NCI-H2081 treated with DMSO at 0.1 percent for 48 hours (cell line): ENCODE measurements around the gene DENND1B.
"Not testable (repeated sequence)": the region's sequence is repeated elsewhere in the genome, so short reads cannot be mapped to it uniquely, and the experiment has no call there.

Experiments
- DNase-seq: peaks from one replicate; lab custom pipeline; 2025; lab: John Stamatoyannopoulos, UW

Gene DENND1B

DNA sequence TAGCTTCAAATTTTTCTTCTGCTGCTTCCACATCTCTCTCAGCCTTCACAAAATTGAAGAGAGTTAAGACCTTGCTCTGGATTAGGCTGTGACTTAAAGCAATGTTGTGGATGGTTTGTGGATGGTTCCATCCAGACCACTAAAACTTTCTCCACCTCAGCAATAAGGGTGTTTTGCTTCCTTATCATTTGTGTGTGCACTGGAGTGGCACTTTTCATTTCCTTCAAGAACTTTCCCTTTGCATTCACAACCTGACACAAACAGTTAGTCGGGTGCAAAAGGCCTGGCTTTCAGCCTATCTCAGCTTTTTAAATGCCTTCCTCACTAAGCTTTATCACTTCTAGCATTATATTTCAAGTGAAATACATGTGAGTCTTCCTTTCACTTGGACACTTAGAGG is 30.3 kb downstream of the DENND1B start:
- no peak for DNase-seq

DNA sequence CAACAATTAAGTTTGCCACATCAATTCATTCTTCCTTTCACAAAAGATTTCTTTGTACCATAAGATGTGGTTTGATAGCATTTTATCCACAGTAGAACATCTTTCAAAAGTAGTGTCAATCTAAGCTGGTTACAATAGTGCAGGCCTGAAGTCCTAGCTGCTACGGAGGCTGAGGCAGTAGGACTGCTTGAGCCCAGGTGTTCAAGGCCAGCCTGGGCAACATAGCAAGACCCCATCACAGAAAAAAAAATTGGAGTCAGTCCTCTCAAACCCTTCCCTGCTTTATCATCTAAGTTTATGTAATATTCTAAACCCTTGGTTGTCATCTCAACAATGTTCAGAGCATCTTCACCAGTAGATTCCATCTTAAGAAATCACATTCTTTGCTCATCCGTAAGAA is 31.7 kb downstream of the DENND1B start:
- no peak for DNase-seq

DNA sequence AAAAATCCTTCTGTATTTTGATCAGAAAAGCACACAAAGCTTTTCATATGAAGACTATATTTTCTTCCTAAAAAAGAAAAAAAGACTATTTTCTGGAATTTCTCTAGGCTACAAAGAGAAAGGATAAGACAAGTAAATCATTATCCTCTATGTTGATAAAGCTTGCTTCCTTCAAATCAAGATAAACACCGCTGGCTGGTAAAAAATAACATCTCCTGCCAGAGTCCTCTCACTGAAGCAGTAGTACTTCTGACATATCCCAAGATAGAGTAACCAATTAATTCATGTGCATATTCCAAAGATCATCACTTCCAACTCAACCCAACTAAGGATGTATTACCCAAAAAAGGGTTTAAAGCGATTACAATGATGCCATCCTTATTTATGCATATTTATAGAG is 34.3 kb downstream of the DENND1B start:
- DNase-seq = no peak

DNA sequence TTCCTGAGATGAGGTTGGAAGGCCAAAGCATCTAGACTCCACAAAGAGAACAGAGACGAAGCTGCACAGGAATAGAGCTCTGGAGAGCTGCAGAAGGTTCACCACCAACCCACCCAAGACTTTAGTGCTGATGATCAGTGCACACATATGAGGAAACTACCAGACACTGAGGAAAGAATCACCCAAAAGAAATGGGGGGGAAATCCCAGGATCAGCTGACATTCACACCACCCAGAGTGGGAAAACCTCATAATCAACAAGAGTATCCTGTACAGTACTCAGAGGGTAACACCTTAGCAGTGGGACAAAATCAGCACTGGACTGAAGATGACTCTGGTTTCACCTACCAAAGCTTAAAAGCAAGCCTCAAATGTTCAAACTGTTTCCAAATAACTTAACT is 36.4 kb downstream of the DENND1B start:
- DNase-seq = no peak

DNA sequence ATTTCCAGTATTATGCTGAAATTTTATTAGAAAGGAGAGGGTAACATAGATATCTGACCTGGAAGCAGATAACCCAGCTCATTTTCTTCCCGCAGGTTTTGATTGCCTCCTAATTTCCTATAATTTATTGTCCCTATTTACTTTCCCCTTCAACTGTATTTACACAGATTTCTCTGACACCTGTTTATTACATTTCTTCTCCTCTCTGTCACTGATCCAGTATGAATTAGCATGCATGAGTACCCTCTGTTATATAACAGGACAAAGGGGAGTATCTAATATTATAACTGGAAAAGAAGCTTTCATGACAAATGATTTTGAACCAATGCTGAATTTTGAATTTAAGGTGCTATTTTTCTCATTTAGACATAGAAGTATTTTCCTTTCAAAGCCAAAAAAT is 37.4 kb downstream of the DENND1B start:
- DNase-seq = peak; percentile 22

GRCh38 chr1:197736685-197737084 is 38.6 kb downstream of the DENND1B start:
- DNase-seq = no peak

DNA sequence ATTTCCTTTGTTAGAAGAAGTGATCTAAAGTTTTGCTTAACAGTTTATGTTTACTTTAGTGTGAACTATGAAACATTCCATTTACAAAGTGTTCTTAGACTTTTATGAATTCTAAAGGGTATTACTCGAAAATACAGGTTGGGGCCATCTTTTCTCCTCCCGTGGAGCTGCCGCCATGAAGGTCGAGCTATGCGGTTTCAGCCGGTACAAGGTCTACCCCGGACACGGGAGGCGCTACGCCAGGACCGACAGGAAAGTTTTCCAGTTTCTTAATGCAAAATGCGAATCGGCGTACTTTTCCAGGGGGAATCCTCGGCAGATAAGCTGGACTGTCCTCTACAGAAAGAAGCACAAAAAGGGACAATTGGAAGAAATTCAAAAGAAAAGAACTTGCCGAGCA is 39.8 kb downstream of the DENND1B start:
- DNase-seq = no peak

GRCh38 chr1:197733324-197733723 is 42.0 kb downstream of the DENND1B start:
- no peak for DNase-seq

GRCh38 chr1:197732187-197732586 is 43.1 kb downstream of the DENND1B start:
- DNase-seq = no peak

GRCh38 chr1:197731449-197731848 is 43.8 kb downstream of the DENND1B start:
- no peak for DNase-seq

DNA sequence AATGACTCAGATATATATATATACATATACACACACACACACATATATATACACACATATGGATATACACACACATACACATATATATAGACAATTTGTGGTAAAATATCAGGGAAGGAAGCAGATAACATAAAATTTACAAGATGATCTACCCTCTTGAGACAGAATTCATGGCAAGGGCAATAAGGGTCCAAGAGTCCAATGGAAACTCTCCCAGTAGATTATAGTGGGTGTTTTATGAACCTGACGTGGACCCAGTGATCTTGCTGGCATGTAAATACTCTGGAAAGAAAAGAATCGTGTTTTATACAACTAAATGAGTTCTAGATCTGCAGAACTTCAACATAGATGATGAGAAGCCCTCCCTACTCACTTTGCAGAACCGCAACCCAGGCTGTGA is 49.3 kb downstream of the DENND1B start:
- DNase-seq = no peak

DNA sequence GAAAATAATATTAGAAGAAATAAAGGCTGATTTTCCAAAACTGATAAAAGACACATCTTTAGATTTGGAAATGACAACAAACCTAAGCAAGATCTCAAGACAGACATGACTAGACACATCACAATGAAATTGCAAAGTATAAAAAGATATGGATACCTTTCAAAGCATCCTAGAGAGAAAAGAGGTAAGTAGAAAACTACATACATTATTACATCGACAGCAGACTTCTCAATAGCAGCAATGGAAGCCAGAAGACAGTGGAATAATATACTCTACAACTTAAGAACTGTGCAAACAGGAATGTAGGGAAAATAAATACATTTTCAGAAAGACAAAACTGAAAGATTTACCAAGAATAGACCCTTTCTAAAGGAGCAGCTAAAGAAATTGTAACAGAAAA is 50.2 kb downstream of the DENND1B start:
- DNase-seq = no peak

DNA sequence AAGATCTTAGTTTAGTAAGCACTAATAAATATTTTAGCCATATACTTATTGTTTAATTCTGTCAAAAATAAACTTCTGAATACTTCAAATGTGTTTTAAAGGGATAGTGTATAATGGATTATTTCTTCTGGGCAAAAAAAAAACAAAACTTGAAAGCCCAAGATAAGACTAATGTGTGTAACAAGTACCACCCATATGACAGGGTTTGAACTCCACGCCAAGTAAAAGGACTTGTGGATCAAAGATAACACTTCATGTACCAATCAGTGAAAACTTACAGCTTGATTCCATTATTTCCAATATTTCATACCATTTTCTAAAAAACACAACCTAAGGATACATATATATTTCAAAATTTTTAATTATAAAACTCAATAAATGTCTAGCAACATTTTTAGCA is 59.5 kb downstream of the DENND1B start:
- no peak for DNase-seq

DNA sequence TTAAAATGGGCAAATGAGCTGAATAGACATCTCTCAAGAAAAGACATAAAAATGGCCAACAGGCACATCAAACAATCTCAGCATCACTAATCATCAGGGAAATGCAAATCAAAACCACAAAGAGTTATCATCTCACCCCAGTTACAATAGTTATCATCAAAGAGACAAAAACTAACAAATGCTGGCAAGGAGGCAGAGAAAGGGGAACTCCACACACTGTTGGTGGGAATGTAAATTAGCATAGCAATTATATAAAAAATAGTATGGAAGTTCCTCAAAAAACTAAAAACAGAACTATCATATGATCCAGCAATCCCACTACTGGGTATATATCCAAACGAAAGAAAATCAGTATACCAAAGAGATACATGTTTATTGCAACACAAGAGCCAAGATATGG is 68.7 kb downstream of the DENND1B start:
- DNase-seq = no peak

DNA sequence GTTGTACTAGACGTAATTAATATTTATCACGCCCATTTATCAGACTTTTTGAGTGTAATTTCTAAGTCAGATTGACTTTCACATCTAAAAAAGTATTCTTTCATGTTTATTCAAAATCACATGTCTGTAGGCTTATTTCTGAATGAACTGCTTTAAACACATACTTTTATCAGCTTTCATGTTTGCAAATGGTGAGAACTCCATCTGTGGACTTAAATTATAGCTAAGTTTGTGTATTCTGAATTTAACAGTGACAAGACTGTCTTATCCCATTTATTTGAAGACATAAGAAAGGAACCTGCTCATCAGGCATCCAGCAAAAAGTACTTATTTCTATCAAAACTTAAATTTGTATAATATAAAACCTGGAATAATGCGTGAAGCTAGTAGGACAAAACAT is 69.3 kb downstream of the DENND1B start:
- no peak for DNase-seq

DNA sequence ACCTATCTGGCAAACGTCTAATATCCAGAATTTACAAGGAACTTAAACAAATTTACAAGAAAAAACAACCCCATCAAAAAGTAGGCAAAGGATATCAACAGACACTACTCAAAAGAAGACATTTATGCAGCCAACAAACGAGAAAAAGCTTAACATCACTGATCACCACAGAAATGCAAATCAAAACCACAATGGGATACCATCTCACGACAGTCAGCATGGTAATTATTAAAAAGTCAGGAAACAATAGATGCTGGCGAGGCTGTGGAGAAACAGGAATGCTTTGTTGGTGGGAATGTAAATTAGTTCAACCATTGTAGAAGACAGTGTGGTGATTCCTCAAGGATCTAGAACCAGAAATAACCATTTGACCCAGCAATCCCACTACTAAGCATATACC is 74.6 kb downstream of the DENND1B start:
- DNase-seq = not testable (repeated sequence)

GRCh38 chr1:197696372-197696771 is 78.9 kb downstream of the DENND1B start:
- no peak for DNase-seq

- no peak for DNase-seq
Measured at GRCh38 chr1:197695961-197696360, 79.3 kb downstream of the DENND1B start.

DNA sequence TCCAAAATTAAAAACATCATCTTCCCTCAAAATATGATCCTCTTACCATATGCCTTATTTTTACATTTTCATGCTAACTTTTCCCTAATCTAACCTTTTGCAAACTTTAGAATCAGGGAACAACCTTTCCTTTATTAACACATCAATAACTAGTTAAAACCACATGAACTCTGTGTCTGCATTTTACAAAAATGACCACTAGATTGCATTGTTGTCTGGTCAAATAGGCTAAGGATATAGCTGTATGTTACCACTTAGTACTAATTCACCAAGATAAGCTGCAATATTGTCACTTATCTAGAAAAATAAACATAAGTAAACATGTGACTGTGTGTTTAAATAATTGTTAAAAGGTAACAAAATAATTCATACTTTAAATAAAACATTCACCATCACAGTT is 82.3 kb downstream of the DENND1B start:
- DNase-seq = no peak

- no peak for DNase-seq
Measured at GRCh38 chr1:197691816-197692215, 83.5 kb downstream of the DENND1B start.

DNA sequence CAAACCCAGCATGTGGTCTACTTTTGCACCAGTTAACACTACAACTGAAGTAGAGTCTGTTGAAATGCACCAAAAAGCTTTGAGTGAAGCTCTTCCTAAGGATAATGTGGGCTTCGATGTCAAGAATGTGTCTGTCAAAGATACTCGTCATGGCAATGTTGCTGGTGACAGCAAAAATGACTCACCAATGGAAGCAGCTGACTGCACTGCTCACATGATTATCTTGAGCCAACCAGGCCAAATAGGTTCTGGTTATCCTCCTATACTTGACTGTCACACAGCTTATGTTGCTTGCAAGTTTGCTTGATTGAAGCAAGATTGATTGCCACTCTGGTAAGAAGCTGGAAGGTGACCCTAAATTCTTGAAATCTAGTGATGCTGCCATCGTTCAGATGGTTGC is 85.2 kb downstream of the DENND1B start:
- DNase-seq = no peak

DNA sequence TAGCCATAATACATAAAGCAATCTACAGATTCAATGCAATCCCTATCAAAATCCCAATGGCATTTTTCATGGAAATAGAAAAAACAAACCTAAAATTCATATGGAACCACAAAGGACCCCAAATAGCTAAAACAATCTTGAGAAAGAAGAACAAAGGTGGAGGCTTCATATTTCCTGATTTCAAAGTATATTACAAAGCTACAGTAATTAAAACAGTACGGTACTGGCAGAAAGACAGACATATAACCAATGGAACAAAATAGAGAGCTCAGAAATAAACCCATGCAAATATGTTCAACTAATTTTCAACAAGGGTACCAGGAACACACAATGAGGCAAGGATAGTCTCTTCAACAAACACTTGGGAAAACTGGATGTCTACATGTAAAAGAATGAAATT is 87.0 kb downstream of the DENND1B start:
- no peak for DNase-seq

GRCh38 chr1:197686702-197687355 is 88.5 kb downstream of the DENND1B start:
- DNase-seq = no peak

GRCh38 chr1:197686231-197686630 is 89.0 kb downstream of the DENND1B start:
- DNase-seq = no peak

DNA sequence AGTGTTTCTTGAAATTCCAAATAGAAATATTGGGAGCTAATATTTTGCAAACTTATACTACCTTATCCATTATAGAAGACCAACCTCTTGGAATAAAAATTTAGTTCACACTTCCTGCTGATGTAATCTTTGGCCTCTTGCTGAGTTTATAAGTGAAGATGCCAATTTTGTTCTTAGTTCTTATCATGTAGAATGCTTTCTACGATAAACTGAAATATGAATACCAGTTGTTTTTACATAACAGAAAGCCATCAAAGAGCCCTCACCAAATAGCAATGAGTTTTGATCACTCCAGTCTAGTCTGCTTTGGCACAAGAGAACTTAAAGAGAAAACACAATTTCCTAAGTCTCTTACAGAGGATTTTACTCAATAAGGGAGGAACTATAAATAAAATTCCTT is 89.5 kb downstream of the DENND1B start:
- no peak for DNase-seq
